IPS-20b (cell line): ENCODE measurements around the gene CXorf65.

Experiments
- H3K27ac ChIP-seq: one replicate; pipeline ENCODE4 v1.5.1; 2013; ENCODE audit warnings: low read length
- H3K27me3 ChIP-seq: 2 replicates; pipeline ENCODE4 v1.6.1; 2013; ENCODE audit warnings: mild to moderate bottlenecking, low read length, inconsistent platforms; ENCODE audit not compliant: insufficient read depth
- H3K36me3 ChIP-seq: 2 replicates; pipeline ENCODE4 v1.6.1; 2013; ENCODE audit warnings: low read depth, mild to moderate bottlenecking, inconsistent platforms, low read length, moderate library complexity; ENCODE audit not compliant: insufficient read depth
- H3K4me1 ChIP-seq: 2 replicates; pipeline ENCODE4 v1.6.1; 2013; ENCODE audit warnings: mild to moderate bottlenecking, control low read depth, inconsistent platforms, low read length, moderate library complexity; ENCODE audit not compliant: insufficient read depth
- H3K4me3 ChIP-seq: 2 replicates; pipeline ENCODE4 v1.5.1; 2013; ENCODE audit warnings: mild to moderate bottlenecking, low read length, inconsistent platforms
- H3K9ac ChIP-seq: 2 replicates; pipeline ENCODE4 v1.6.1; 2013; ENCODE audit warnings: low read depth, mild to moderate bottlenecking, inconsistent platforms, low read length, moderate library complexity
- H3K9me3 ChIP-seq: 2 replicates; pipeline ENCODE4 v1.6.1; 2013; ENCODE audit warnings: mild to moderate bottlenecking, low read depth, low read length, inconsistent platforms; ENCODE audit not compliant: insufficient read depth

The CXorf65 gene

DNA sequence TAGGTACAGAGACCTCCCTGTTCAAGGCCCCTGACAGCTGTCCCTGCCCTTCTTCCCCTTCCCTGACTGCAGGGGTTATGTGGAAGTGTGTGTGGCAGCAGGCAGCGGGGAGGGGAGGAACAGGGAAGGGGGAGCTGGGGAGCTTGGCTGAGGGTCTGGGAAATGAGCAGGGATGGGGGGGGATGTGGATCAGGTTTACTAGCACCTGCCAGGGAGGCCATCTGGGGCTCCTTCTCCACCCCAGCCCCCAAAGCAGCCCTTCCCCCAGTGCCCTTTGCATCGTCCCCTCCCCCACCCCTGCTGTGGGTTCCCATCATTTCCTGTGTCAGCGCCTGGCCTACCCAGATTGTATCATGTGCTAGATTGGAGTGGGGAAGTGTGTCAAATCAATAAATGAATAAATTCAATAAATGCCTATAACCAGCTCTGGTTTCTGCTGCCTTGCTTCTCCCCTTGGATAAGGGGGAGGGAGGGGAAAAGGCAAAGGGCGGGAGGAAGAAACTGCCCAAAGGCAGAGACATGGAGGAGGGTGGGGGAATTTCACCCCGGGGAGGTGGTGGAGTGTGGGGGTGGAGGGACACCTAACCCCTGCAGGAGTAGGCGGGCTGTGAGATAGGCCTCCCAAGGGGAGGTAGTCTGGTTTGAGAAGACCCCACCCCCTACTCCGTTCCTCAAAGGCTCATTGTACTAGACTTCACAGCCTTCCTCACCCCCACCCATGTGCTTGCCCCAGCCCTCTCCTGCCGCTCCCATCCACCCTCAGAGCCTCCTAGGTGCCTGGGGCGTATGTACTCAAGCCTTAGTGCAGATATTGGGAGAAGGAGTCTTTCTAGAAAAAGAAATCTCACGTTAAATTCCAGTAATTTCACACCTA is 3.2 kb downstream of the CXorf65 start:
- Histone ChIP-seq H3K36me3 (peaks cover 4% of the 10 kb centered on the region; the same call in 1 of the 2 replicates), H3K4me1 (peaks cover 34% of the 10 kb centered on the region), H3K9me3 (no peaks in the 10 kb centered on the region), H3K27me3 (peaks cover 25% of the 10 kb centered on the region), H3K9ac (peak overlapping the region; percentile 70; the same call in 1 of the 2 replicates), H3K27ac (peak overlapping the region; percentile 81), H3K4me3 (peak overlapping the region; percentile 58)

DNA sequence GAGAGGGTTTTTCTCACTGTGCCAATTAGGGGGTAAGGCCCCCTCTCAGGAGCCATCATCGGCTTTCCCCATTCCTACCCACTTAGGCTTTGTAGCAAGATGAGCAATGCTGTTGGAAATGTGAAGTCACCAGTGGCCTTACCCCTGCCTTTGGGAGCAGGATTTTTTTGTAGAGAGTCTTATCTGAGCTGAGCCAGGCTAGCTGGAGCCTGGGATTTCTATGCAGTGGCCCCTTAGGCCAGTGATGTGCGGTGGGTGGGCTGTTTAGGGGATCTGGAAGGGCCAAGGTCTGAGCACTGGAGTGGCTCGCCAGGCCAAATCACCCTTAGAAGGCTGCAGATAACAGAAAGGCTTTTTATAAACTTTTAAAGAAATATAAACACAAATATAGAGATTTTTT is 4.2 kb downstream of the CXorf65 start:
- H3K36me3 ChIP-seq, result peaks cover 4% of the 10 kb centered on the region; the same call in 1 of the 2 replicates
- H3K27me3 ChIP-seq, result peaks cover 27% of the 10 kb centered on the region
- H3K4me3 ChIP-seq, result no peak overlapping the region
- no peaks in the 10 kb centered on the region for H3K9me3 ChIP-seq
- no peak overlapping the region for H3K9ac ChIP-seq
- no peak overlapping the region for H3K27ac ChIP-seq
- H3K4me1 ChIP-seq, result peaks cover 35% of the 10 kb centered on the region

DNA sequence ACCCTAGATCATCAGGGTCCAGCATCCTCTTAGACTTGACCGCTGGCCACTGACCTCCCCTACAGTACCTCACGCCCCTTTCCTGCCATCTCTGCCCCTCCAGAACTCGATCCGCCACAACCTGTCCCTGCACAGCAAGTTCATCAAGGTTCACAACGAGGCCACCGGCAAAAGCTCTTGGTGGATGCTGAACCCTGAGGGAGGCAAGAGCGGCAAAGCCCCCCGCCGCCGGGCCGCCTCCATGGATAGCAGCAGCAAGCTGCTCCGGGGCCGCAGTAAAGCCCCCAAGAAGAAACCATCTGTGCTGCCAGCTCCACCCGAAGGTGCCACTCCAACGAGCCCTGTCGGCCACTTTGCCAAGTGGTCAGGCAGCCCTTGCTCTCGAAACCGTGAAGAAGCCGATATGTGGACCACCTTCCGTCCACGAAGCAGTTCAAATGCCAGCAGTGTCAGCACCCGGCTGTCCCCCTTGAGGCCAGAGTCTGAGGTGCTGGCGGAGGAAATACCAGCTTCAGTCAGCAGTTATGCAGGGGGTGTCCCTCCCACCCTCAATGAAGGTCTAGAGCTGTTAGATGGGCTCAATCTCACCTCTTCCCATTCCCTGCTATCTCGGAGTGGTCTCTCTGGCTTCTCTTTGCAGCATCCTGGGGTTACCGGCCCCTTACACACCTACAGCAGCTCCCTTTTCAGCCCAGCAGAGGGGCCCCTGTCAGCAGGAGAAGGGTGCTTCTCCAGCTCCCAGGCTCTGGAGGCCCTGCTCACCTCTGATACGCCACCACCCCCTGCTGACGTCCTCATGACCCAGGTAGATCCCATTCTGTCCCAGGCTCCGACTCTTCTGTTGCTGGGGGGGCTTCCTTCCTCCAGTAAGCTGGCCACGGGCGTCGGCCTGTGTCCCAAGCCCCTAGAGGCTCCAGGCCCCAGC is 5.7 kb downstream of the CXorf65 start:
- H3K27me3 ChIP-seq, result peaks cover 33% of the 10 kb centered on the region
- no peak overlapping the region for H3K27ac ChIP-seq
- peaks cover 35% of the 10 kb centered on the region for H3K4me1 ChIP-seq
- H3K4me3 ChIP-seq, result peak overlapping the region; percentile 56; the same call in 1 of the 2 replicates
- no peak overlapping the region for H3K9ac ChIP-seq
- no peaks in the 10 kb centered on the region for H3K9me3 ChIP-seq
- peaks cover 4% of the 10 kb centered on the region; the same call in 1 of the 2 replicates for H3K36me3 ChIP-seq

DNA sequence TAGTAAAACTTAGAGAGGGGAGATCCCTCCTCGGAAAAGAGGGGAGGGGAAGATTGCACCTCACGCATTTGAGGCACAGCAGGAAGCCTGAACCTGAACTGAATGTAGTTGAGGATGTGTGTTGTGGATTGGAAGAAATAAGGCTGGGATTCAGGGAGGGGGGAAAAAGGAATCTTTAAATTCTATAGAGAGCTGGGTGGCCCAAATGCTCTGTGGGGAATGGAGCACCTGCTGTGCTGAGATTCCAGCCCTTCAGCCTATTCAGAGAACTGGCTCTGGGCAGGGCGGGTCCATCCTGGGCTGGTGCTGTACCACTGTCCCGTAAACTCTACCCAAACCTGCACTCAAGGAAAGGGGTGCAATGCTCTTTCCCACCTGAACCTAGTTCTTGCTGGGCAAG is 6.8 kb downstream of the CXorf65 start:
- H3K27me3 ChIP-seq, result peaks cover 33% of the 10 kb centered on the region
- H3K9me3 ChIP-seq, result no peaks in the 10 kb centered on the region
- H3K4me1 ChIP-seq, result peaks cover 35% of the 10 kb centered on the region
- H3K36me3 ChIP-seq, result peaks cover 4% of the 10 kb centered on the region; the same call in 1 of the 2 replicates
- no peak overlapping the region for H3K27ac ChIP-seq
- peak overlapping the region; percentile 56 for H3K4me3 ChIP-seq
- peak overlapping the region; percentile 48; the same call in 1 of the 2 replicates for H3K9ac ChIP-seq

DNA sequence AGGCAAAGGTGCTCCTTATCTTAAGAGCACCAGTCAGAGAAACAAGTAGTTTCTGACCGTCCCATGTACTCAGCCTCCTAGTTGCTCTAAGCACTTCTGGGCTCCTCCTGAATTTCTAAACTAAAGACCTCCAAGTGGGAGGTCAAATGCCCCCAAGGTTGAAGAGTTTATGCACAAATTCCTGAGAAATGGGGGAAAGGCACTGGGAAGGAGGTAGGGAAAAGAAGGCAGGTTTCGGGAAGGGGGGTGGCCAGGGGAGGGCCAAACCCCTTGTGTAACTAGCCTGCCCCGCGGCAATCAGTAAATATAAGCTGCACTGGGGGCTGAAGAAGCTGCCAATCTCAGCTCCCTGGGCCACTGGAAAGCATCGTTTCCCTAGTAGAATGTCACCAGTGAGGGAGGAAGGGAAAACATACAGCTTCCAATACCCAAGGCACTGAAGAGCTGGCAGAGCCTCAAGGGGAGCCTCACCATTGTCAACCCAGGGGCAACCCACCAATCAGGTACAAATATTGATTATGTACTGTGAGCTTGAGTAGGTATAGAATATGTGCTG is 7.5 kb downstream of the CXorf65 start:
- Histone ChIP-seq H3K9ac (peak overlapping the region; percentile 48; the same call in 1 of the 2 replicates), H3K9me3 (no peaks in the 10 kb centered on the region), H3K27ac (no peak overlapping the region), H3K36me3 (peaks cover 4% of the 10 kb centered on the region; the same call in 1 of the 2 replicates), H3K4me3 (peak overlapping the region; percentile 56), H3K27me3 (peaks cover 33% of the 10 kb centered on the region), H3K4me1 (peaks cover 28% of the 10 kb centered on the region)

DNA sequence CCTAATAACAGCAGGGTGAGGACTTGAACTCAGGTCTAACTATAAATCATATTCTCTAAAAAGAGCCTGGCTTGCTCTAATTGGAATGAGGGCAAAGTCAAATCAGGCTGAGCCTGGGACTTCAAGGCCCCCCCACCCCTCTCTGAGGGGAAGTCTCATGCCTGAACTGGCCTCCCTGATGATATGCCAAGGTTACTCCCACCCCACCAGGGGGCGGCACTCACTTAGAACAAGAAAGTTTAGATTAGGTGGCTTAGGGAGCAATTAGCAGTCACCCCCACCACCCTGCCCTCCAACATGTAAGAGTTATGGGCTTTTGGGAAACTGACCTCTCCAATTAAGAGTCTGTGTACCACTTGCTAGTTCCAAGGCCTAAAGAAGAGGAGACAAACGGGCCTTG is 8.2 kb downstream of the CXorf65 start:
- Histone ChIP-seq H3K36me3 (peaks cover 4% of the 10 kb centered on the region; the same call in 1 of the 2 replicates), H3K27ac (no peak overlapping the region), H3K4me1 (peaks cover 25% of the 10 kb centered on the region), H3K27me3 (peaks cover 33% of the 10 kb centered on the region), H3K9me3 (no peaks in the 10 kb centered on the region), H3K4me3 (peak overlapping the region; percentile 56), H3K9ac (no peak overlapping the region)

DNA sequence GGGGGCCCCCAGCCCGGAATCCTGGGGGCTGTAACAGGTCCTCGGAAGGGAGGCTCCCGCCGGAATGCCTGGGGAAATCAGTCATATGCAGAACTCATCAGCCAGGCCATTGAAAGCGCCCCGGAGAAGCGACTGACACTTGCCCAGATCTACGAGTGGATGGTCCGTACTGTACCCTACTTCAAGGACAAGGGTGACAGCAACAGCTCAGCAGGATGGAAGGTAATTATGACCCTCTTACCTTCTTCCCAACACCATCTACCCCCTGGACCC is 9.8 kb downstream of the CXorf65 start:
- Histone ChIP-seq H3K9ac (peak overlapping the region; percentile 61; the same call in 1 of the 2 replicates), H3K4me3 (peak overlapping the region; percentile 89), H3K4me1 (peaks cover 14% of the 10 kb centered on the region), H3K27me3 (peaks cover 32% of the 10 kb centered on the region), H3K9me3 (no peaks in the 10 kb centered on the region), H3K36me3 (peaks cover 3% of the 10 kb centered on the region; the same call in 1 of the 2 replicates), H3K27ac (no peak overlapping the region)

DNA sequence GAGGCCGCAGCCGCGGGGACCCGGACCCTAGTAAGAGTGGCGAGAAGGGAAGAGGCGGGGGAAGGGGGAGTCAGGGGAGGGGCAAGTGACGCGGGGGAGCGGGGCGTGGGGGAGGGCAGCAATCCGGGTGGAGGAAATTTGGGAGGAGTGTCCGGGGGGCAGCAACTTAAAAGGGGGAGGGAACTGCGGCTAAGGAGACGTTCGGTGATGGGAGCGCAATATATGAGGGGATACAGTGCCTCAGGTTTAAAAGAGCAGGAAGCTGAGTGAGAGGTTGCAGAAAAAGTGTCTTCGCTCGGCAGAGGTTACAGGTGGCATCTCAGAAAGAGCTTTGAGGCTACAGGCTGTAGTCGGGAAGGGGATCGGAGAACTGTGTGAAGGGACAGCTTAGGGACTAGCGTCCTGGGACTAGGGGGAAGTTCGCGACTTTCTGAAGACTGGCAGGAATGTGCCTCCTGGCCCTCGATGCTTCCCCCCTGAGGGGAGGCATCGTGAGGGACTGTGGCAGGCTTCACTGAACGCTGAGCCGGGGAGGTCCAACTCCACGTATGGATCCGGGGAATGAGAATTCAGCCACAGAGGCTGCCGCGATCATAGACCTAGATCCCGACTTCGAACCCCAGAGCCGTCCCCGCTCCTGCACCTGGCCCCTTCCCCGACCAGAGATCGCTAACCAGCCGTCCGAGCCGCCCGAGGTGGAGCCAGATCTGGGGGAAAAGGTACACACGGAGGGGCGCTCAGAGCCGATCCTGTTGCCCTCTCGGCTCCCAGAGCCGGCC is 10.4 kb downstream of the CXorf65 start:
- Histone ChIP-seq H3K9me3 (no peaks in the 10 kb centered on the region), H3K27me3 (peaks cover 27% of the 10 kb centered on the region), H3K4me3 (peak overlapping the region; percentile 89), H3K4me1 (peaks cover 12% of the 10 kb centered on the region; the same call in 1 of the 2 replicates), H3K9ac (peak overlapping the region; percentile 61; the same call in 1 of the 2 replicates), H3K36me3 (no peaks in the 10 kb centered on the region), H3K27ac (no peak overlapping the region)

DNA sequence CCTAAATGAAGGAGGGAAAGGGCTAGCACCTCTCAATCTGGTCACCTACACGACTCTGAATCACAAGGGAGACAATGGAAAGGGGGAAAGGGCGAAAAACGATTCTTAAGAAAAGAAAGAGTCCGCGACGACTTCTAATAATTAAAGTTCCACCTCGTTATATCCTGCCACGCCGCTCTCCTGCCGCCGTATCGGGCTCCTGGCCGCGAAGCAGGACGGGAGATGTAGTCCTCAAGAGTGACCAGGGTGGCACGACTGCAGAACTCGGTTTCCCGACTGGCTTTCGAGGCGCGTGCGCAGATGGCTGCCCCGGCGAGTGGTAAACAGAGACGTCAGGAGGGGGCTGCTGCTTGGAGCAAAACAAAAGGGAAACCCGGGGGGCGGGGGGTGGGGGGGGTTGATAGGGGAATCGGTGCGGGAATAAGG is 11.0 kb downstream of the CXorf65 start, which contains the start of gene FOXO4:
TSS of gene FOXO4 (plus strand) at position 297 of the 426 bp plus-strand sequence. CDS start 678 bp downstream, outside the sequence.
- Histone ChIP-seq H3K9me3 (no peaks in the 10 kb centered on the region), H3K4me3 (peak within 1 kb of the TSS; percentile 89), H3K4me1 (peaks cover 12% of the 10 kb centered on the region; the same call in 1 of the 2 replicates), H3K9ac (peak within 1 kb of the TSS; percentile 74), H3K27ac (no peak within 1 kb of the TSS), H3K27me3 (peaks cover 21% of the 10 kb centered on the region), H3K36me3 (no peaks in the 10 kb centered on the region)

DNA sequence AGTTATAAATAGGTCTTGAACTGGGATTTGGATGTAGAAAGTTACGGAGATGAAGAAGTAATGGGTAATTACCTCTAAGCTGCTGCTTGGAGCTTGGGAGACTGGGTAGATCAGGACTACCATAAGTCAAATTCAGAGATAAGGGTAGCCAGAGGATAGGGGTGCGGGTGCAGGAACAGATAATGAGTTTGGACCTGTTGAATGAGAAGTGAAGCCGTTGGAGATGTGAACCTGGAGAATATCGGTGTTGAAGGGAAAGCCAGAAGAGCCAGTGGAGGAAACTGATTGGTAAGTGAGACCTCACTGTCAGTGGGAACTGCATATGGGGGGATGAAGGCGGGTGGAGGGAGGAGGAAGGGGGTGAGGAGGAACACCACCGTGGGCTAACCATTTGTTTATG is 11.5 kb downstream of the CXorf65 start:
- Histone ChIP-seq H3K9ac (peak overlapping the region; percentile 74; the same call in 1 of the 2 replicates), H3K27ac (no peak overlapping the region)

More for the DNA sequence above, 11.5 kb downstream of the CXorf65 start:
- H3K9me3 ChIP-seq, result no peaks in the 10 kb centered on the region
- peak overlapping the region; percentile 89 for H3K4me3 ChIP-seq
- no peaks in the 10 kb centered on the region for H3K36me3 ChIP-seq
- peaks cover 18% of the 10 kb centered on the region for H3K27me3 ChIP-seq
- H3K4me1 ChIP-seq, result peaks cover 12% of the 10 kb centered on the region; the same call in 1 of the 2 replicates
